ENCODE measurements around the gene TAX1BP3. TPM values are rescaled to one million over a fixed set of nuclear protein-coding genes. Genes with fewer than 3 reads are reported as not detected.
A peak's percentile ranks its signal among the peaks of the same experiment; 100 is the strongest.
"Not testable (repeated sequence)": the region's sequence is repeated elsewhere in the genome, so short reads cannot be mapped to it uniquely, and the experiment has no call there.

The TAX1BP3 gene
- 190 and 223 TPM in 2 replicates for total RNA-seq

- peak; percentile 93 to 98 for DNase-seq (ENCODE audit: low read depth in 2 of 2)
These were observed at the start of gene TAX1BP3, which contains the start of gene EMC6 for GRCh38 chr17:3668279-3669084. TAX1BP3 (minus strand) TSS chr17:3668578; CDS start chr17:3668526, 52 bp downstream. EMC6 (plus strand) TSS chr17:3668812; CDS start chr17:3669147, 335 bp downstream.

DNA sequence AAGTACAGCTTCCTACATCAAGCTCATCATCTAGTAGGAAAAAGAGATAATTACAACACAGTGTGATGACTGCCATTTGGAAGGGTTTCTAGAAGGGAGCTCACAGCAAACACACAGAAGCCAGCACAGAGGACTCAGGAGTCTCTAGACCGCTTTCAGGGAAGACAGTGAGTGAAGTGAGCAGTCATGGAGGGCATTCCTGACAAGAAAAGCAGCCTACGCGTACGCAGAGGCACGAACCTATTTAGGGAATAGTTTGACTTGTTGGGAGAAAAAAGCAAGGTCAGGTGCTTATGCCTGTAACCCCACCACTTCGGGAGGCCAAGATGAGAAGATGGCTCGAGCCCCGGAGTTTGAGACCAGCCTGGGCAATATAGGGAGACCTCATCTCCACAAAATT lies 46.9 kb upstream of the TAX1BP3 start:
- no peak for DNase-seq (ENCODE audit: low read depth in 2 of 2)

DNA sequence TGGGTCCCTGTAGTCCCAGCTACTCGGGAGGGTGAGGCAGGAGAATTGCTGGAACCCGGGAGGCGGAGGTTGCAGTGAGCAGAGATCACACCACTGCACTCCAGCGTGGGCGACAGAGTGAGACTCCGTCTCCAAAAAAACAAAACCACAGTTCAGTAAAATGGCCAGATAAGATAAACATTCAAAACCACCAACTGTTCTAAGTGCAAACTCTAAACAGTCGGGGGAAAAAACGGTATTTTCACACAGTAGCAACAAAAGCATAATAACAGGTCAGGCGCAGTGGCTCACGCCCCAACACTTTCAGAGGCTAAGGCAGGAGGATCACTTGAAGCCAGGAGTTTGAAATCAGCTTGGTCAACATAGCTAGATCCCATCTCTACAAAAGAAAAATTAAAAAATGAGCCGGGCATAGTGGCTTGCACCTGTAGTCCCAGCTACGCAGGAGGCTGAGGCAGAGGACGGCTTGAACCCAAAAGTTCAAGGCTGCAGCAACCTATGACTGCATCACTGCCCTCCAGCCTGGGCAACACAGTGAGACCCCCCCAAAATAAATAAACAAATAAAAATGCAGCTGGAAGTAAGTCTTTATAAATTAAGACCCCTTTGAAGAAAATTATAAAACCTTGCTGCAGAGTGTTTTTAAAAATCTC lies 44.6 kb upstream of the TAX1BP3 start:
- DNase-seq (ENCODE audit: low read depth in 2 of 2) = no peak

DNA sequence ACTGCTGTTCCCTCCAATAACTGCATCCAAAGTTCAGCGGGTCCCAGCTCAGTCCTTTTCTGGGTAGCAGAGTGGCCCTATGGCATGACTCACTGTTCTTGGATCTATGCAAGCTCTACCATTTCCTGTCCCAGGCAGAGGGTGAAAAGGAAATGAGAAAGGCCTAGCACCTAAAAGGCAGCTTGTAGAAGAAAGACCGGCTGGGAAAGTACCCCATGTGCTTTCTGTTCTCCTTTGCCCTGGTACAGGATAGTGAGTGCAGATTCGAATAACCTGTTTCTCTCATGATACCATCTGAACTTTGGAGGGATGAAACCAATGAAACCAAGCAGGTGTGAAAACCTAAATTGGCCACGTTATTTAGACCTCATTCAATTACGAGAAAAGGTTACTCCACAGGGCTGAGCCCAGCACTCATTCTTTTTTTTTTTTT lies 42.6 kb upstream of the TAX1BP3 start:
- DNase-seq (ENCODE audit: low read depth in 2 of 2) = peak in 1 of 2 donors; percentile 80

- no peak for DNase-seq (ENCODE audit: low read depth in 2 of 2)
These were observed 40.0 kb upstream of the TAX1BP3 start for GRCh38 chr17:3708366-3708765.

DNA sequence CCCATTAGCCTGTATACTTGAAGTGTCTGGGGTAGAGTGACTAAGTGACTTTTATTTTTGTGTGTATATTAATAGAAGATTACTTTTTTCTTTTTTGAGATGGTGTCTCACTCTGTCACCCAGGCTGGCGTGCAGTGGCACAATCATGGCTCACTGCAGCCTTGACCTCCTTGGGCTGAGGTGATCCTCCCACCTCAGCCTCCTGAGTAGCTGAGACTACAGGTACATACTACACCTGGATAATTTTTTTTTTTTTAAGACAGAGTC lies 37.3 kb upstream of the TAX1BP3 start:
- not testable (repeated sequence) for DNase-seq (ENCODE audit: low read depth in 2 of 2)

DNA sequence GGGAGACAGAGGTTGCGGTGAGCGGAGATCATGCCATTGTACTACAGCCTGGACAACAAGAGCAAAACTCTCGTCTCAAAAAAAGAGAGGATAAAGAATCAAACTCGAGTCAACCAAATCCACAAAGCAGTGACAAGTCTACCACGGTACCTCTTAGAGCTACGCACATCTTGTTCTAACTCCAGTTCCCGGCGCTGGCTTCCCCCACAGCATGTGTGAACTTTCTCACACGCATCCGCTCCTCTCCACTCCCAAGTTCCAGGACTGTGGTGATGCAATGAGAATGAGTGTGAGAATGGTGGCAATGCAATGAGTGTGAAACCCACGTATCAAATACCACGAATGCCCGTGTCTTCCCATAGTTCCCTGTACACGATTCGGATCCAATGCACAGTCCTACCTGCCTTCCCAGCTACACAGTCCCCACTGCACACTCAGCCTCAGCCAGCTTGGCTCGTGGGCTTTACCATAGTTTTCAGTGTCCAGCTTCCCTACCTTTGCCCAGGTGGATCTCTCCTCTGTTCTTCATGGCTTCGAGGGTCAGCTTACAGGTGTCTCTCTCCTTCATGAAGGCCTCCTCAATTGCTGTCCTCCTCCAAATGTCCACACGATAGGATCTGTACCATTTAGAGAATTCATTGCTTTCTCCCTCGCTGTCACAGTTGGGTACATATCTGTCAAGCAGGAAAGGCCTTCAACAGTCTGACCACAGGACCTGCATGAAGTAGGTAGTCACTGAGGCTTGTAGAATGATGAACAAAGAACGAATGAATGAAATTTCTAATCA lies 36.7 kb upstream of the TAX1BP3 start:
- DNase-seq (ENCODE audit: low read depth in 2 of 2) = no peak

GRCh38 chr17:3702041-3702539 lies 33.7 kb upstream of the TAX1BP3 start:
- not testable (repeated sequence) for DNase-seq (ENCODE audit: low read depth in 2 of 2)

- DNase-seq (ENCODE audit: low read depth in 2 of 2) = no peak
These were observed 31.6 kb upstream of the TAX1BP3 start for GRCh38 chr17:3699951-3700350.

- no peak for DNase-seq (ENCODE audit: low read depth in 2 of 2)
These were observed 29.8 kb upstream of the TAX1BP3 start for GRCh38 chr17:3698139-3698538.

GRCh38 chr17:3697103-3697476 lies 28.7 kb upstream of the TAX1BP3 start:
- no peak for DNase-seq (ENCODE audit: low read depth in 2 of 2)

DNA sequence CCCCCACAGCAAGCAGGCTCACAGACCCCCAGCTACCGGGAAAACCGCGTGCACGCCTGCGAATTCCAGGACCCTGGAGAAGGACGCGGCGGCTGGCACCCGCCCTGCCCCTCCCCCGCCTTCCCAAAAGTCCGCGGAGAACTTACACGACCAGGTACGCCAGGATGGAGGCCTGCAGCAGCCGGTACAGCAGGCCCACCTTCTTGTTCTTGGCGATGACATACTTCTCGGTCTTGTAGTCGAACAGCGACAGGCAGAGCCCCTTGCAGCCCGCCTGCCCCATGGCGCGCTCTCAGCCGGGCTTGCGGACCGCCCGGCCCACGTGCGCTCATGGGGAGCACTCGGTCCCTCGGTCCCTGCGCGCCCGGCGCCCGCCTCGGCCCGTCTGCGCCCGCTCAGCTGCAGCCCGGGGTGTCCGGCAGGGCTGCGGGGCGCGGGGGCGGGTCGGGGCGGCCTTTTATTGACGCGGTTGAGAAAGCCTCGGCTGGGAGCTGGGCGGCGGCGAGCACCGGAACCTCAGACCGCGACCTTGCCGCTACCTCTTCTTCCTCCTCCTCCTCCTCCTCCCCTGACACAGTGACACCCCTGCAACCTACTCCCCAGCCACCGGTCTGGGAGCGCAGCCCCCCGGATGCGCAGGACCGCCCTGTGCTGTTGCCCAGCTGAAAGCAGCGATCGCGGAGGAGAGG lies 27.5 kb upstream of the TAX1BP3 start, which contains the start of gene P2RX5:
TSS of gene P2RX5 (minus strand) at position 433 of the 689 bp plus-strand sequence. CDS start at position 283, 150 bp downstream.
- DNase-seq (ENCODE audit: low read depth in 2 of 2) = peak in 1 of 2 donors; percentile 14

DNA sequence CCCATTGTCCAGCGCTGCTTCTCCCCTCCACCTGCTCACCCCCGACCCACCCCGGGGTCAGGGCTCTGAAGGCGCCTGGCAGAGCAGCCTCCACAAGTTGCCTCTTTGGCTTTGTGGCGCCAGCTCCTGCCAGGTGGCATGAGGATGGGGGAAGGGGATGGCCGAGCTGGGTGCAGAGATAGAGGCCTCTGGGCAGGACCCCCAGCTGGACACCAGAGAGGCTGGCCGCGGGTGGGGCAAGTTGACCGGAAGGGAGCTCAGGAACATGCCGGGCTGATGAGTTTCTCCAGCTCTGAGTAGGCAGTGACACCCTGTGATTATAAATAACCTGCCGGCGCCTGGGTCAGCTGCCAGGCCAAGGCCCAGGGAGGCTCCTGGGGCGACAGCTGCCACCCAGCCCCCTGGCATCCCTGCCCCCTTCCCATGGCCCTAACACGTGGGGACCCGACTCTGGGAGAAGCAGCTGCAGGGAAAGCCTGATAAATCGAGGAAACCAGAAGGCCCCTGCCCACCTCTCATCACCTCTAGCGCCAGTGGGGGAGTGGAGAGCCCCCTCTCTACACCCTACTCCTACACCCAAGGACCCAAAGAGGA lies 26.8 kb upstream of the TAX1BP3 start:
- no peak for DNase-seq (ENCODE audit: low read depth in 2 of 2)

DNA sequence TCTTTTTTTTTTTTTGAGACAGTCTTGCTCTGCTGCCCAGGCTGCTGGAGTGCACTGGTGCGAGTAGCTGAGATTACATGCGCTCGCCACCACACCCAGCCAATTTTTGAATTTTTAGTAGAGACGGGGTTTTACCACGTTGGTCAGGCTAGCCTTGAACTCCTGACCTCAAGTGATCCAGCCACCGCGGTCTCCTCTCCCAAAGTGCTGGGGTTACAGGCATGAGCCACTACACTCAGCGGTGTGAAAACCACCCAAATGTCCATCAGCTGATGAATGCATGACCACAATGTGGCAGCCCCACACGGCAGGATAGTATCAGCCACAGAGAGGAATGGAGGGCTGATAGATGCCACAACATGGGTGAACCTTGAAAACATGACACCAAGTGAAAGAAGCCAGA lies 25.5 kb upstream of the TAX1BP3 start:
- no peak for DNase-seq (ENCODE audit: low read depth in 2 of 2)

- DNase-seq (ENCODE audit: low read depth in 2 of 2) = no peak
These were observed 24.8 kb upstream of the TAX1BP3 start for GRCh38 chr17:3693141-3693540.

GRCh38 chr17:3692346-3692745 lies 24.0 kb upstream of the TAX1BP3 start:
- no peak for DNase-seq (ENCODE audit: low read depth in 2 of 2)

- no peak for DNase-seq (ENCODE audit: low read depth in 2 of 2)
These were observed 23.3 kb upstream of the TAX1BP3 start for GRCh38 chr17:3691617-3692067.

DNA sequence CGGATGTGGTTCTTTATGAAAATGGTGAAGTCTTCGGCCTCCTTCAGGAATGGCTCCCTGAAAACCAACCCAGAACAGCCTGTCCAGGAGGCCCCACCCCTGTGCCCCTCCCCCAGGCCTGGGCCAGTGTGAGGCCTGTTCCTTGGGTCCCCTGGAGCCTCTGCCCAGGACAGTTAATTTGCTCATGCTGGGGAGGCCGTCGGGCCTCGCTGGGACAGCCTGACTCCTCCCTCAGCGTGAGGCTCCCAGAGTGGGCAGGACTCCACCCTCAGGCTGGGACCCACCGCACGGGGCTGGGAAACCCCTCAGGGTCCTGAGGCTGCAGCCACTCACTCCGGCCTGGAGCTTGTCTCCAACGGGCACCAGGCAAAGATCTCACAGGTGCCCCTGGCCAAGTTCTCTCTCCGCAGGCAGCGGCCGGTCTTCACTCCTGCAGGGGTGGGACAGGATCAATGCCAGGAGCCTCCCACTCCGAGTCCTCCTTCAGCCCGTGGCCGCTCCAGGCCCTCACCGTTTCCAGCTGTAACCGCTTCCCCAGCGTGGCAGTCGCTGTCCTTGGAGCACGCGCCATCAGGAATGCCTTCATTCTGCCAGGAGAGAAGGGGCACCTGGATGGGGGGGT lies 21.8 kb upstream of the TAX1BP3 start:
- DNase-seq (ENCODE audit: low read depth in 2 of 2) = no peak

DNA sequence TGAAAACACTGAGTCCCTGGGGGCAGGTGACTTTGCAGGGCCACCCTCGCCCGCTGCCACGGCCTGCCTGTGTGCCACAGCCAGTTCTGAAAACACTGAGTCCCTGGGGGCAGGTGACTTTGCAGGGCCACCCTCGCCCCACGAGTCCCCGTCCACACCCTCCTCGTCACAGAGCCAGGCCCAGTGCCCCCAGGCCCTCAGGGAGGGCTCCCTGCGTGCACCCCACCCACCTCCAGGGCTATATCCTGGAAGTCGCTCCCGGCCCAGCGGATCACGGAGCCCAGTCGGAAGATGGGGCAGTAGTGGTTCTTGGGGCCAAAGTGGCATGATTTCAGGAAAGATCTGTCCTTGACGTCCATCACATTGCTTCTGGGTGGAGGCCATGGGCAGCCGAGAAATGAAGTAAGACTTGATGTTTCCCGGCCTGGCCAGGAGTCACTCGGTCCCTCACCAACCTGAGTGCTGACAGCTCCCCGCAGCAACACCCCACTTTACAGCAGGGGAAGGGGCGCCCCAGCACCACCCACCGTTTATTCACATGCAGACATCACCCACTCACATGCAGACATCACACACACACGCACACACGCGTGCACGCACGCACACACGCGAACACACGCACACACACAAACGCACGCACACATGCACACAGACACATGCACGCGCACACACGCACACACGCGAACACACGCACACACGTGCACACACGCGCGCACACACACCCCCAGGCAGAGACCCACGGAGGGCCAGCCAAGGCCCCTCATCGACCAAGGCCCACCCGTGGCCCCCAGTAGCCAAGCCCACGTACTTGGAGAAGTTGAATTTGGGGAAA lies 21.1 kb upstream of the TAX1BP3 start:
- no peak for DNase-seq (ENCODE audit: low read depth in 2 of 2)
